ENCODE measurements around the gene ADIPOQ.

GRCh38 chr3:186896006-186896405, 53.5 kb downstream of the ADIPOQ start:
- TF ChIP-seq, protein P1, sequence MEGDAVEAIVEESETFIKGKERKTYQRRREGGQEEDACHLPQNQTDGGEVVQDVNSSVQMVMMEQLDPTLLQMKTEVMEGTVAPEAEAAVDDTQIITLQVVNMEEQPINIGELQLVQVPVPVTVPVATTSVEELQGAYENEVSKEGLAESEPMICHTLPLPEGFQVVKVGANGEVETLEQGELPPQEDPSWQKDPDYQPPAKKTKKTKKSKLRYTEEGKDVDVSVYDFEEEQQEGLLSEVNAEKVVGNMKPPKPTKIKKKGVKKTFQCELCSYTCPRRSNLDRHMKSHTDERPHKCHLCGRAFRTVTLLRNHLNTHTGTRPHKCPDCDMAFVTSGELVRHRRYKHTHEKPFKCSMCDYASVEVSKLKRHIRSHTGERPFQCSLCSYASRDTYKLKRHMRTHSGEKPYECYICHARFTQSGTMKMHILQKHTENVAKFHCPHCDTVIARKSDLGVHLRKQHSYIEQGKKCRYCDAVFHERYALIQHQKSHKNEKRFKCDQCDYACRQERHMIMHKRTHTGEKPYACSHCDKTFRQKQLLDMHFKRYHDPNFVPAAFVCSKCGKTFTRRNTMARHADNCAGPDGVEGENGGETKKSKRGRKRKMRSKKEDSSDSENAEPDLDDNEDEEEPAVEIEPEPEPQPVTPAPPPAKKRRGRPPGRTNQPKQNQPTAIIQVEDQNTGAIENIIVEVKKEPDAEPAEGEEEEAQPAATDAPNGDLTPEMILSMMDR (IDR thresholded peaks at IDR 0.05) = no peak
- no peak for TF ChIP-seq POLR2A (IDR thresholded peaks at IDR 0.05)

All from thyroid gland (tissue), 4 donors.